ENCODE data around the gene CAMTA1.

Gene CAMTA1

DNA sequence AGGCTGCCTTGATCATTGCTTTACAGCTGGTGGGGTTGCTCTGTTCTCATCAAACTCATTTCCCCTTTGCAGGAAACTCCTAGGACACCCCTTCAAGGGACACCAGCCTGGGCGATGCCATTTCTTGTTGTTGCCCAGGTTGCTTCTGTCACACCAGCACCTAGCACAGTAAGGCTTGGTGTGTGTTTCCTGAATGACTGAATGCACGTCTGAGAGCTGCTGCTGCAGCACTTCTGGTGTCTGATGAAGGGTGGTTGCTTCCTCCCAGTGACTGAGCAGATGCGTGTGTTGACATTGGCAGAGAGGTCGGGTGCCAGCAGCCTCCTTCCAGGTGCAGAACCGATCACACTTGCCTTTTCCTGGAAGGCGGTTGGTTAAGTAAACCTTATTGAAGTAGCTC, 477.4 kb downstream of the CAMTA1 start:
- TF ChIP-seq EZH2 (IDR thresholded peaks at IDR 0.05; ENCODE audit: borderline replicate concordance, low read depth, low read length, severe bottlenecking) = no peak
- TF ChIP-seq, protein P1, sequence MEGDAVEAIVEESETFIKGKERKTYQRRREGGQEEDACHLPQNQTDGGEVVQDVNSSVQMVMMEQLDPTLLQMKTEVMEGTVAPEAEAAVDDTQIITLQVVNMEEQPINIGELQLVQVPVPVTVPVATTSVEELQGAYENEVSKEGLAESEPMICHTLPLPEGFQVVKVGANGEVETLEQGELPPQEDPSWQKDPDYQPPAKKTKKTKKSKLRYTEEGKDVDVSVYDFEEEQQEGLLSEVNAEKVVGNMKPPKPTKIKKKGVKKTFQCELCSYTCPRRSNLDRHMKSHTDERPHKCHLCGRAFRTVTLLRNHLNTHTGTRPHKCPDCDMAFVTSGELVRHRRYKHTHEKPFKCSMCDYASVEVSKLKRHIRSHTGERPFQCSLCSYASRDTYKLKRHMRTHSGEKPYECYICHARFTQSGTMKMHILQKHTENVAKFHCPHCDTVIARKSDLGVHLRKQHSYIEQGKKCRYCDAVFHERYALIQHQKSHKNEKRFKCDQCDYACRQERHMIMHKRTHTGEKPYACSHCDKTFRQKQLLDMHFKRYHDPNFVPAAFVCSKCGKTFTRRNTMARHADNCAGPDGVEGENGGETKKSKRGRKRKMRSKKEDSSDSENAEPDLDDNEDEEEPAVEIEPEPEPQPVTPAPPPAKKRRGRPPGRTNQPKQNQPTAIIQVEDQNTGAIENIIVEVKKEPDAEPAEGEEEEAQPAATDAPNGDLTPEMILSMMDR (IDR thresholded peaks at IDR 0.05; ENCODE audit: borderline replicate concordance, extremely low read depth, low read length, poor library complexity, severe bottlenecking) = no peak
- ATAC-seq (ENCODE audit: insufficient read depth, low read depth) (no peak), DNase-seq (no peak)
- H3K79me2 ChIP-seq (ENCODE audit: insufficient read depth, low read length) = no peaks in the 10 kb centered on the region
- no peak overlapping the region for H3K27ac ChIP-seq (ENCODE audit: low read length)
- H3K9me3 ChIP-seq (ENCODE audit: insufficient read depth, low read length, severe bottlenecking) = no peaks in the 10 kb centered on the region
- H3K4me1 ChIP-seq (ENCODE audit: insufficient read depth, low read length) = no peaks in the 10 kb centered on the region
- H3K4me2 ChIP-seq (ENCODE audit: insufficient read depth, low read length) = no peak overlapping the region
- no peaks in the 10 kb centered on the region for H4K20me1 ChIP-seq (ENCODE audit: insufficient read depth, low read length)
- no peak overlapping the region for H3K9ac ChIP-seq (ENCODE audit: low read depth, low read length)
- H3K4me3 ChIP-seq (ENCODE audit: low read depth in 1 of 2, low read length in 2 of 2) = no peak overlapping the region
- no peak overlapping the region for H2AFZ ChIP-seq (ENCODE audit: low read depth, low read length)
- no peaks in the 10 kb centered on the region for H3K27me3 ChIP-seq (ENCODE audit: insufficient read depth, low read length, poor library complexity)
- H3K36me3 ChIP-seq (ENCODE audit: insufficient read depth, low read length) = no peaks in the 10 kb centered on the region

DNA sequence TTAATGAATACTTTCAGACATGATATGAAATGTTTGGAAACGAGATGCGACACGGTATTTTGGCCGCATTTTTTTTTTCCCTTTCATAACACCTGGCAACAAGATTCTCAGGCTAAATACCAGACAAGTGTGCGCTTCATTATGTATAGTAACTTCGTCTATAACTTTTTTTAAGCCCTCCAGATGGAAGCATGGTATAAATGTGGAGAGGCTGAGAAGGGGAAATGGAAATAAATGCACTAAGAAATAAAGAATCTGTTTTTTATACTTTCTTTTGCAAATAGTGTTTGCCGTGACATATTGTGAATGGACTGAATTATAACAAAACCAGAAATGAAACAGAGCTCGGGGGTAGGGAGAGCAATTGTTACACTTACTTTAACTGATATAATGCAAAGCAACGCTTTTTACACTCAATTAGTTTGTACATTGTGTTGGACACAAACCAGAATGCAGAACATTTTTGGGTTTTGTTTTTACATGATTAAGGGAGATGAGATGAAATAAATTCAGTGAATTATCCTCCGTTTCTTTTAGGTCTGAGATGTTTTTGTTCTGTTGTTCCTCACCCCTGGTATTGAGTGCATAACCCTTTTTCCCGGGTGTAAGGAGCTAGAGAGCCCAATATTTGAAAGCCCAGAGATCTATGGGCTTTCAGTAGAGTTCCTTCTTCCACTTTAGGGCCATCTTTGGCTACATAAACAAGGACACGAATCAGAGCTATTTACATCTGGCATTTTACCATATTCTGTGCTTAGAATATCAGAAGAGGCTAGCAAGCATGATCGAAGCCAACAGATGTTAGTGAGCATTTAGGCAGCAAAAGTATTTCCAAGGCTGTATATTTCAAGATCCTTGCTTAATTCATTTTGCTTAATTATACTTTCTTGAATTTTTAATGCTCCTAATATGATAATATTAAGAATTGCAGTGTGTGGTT, 478.0 kb downstream of the CAMTA1 start:
- Histone ChIP-seq H2AFZ (ENCODE audit: low read depth, low read length) (no peak overlapping the region), H3K4me1 (ENCODE audit: insufficient read depth, low read length) (no peaks in the 10 kb centered on the region), H3K27me3 (ENCODE audit: insufficient read depth, low read length, poor library complexity) (no peaks in the 10 kb centered on the region), H3K9me3 (ENCODE audit: insufficient read depth, low read length, severe bottlenecking) (no peaks in the 10 kb centered on the region), H3K79me2 (ENCODE audit: insufficient read depth, low read length) (no peaks in the 10 kb centered on the region), H3K4me2 (ENCODE audit: insufficient read depth, low read length) (no peak overlapping the region), H3K27ac (ENCODE audit: low read length) (no peak overlapping the region), H4K20me1 (ENCODE audit: insufficient read depth, low read length) (no peaks in the 10 kb centered on the region), H3K36me3 (ENCODE audit: insufficient read depth, low read length) (no peaks in the 10 kb centered on the region), H3K4me3 (ENCODE audit: low read depth in 1 of 2, low read length in 2 of 2) (no peak overlapping the region), H3K9ac (ENCODE audit: low read depth, low read length) (no peak overlapping the region)
- ATAC-seq (ENCODE audit: insufficient read depth, low read depth) (no peak), DNase-seq (no peak)
- TF ChIP-seq, protein P1 (IDR thresholded peaks at IDR 0.05; ENCODE audit: borderline replicate concordance, extremely low read depth, low read length, poor library complexity, severe bottlenecking) = no peak
- no peak for TF ChIP-seq EZH2 (IDR thresholded peaks at IDR 0.05; ENCODE audit: borderline replicate concordance, low read depth, low read length, severe bottlenecking)

DNA sequence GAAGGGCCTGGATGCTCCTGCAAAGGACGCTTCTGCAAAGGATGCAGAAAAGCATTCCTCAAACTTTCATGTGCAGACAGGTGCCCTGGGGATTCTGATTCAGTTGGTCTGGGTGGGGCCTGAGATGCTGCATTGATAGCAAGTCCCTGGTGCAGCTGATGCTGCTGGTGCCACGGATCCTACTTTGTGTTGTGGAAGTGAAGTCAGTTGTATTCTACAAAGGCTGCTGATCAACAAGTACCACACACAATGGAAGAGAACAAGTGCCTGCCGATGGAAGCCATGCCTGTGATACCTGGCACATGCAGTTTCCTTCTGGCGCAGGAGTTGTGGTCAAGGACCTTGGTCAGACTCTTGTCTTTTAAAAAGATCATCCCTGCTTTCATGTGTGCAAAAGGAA, 478.8 kb downstream of the CAMTA1 start:
- no peak for DNase-seq
- Histone ChIP-seq H2AFZ (ENCODE audit: low read depth, low read length) (no peak overlapping the region), H4K20me1 (ENCODE audit: insufficient read depth, low read length) (no peaks in the 10 kb centered on the region), H3K27ac (ENCODE audit: low read length) (no peak overlapping the region), H3K9me3 (ENCODE audit: insufficient read depth, low read length, severe bottlenecking) (peaks cover 3% of the 10 kb centered on the region), H3K27me3 (ENCODE audit: insufficient read depth, low read length, poor library complexity) (no peaks in the 10 kb centered on the region), H3K4me1 (ENCODE audit: insufficient read depth, low read length) (no peaks in the 10 kb centered on the region), H3K4me3 (ENCODE audit: low read depth in 1 of 2, low read length in 2 of 2) (no peak overlapping the region), H3K79me2 (ENCODE audit: insufficient read depth, low read length) (no peaks in the 10 kb centered on the region), H3K36me3 (ENCODE audit: insufficient read depth, low read length) (no peaks in the 10 kb centered on the region), H3K4me2 (ENCODE audit: insufficient read depth, low read length) (no peak overlapping the region), H3K9ac (ENCODE audit: low read depth, low read length) (no peak overlapping the region)
- TF ChIP-seq, protein P1 (IDR thresholded peaks at IDR 0.05; ENCODE audit: borderline replicate concordance, extremely low read depth, low read length, poor library complexity, severe bottlenecking) = no peak
- TF ChIP-seq EZH2 (IDR thresholded peaks at IDR 0.05; ENCODE audit: borderline replicate concordance, low read depth, low read length, severe bottlenecking) = no peak
- no peak for ATAC-seq (ENCODE audit: insufficient read depth, low read depth)

All from DND-41 (cell line).